ENCODE results near the gene PPFIBP2.

Gene PPFIBP2

DNA sequence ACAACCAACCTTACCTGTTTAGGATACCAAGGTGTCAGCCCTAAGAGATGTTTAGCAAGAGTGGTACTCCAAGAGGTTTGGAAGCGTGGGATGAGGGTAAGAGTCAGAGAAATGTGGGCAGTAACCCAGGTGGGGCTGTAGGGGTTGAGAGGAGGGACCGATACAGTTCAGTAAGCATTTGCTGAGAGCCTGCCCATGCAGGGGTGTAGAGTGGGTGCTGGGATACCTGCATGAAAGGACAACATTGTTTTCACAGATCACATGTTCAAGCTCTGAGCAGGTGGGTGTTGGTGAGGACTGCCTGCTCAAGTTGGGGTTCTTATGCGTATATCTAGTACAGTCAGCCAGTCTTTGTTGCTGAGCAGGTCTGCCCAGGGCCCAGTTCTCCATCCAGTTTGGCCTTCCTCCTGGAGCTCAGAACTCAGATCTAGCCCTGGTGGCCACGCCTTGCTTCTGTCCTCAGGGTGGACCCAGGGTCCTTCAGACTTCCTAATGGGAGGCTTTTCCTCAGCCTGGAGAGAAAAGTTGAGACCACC, 14.8 kb downstream of the PPFIBP2 start:
- DNase-seq: no peak

DNA sequence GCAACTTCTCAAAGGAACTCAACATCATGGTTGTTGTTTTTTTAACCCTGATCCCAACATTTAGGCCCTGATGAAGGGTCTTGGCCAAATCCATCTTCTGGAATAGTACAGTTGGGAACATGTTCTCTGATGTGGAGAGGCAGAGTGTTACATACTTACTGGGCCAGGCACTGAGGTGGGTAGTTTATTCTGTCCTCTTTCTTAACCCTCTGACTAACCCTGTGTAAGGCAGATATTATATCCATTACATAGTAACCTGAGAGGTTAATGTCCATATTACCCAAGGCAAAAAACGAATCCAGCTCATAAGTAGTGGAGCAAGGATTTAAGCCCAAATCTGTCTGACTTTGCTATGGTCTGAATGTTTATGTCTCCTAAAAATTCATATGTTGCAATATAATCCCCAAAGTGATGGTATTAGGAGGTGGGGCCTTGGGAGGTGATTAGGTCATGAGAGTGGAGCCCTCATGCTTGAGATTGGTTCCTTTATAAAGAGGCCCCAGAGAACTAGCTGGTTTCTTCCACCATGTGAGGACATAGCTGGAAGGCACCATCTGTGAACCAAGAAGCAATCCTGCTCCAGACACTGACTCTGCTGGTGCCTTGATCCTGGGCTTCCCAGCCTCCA, 16.3 kb downstream of the PPFIBP2 start:
- DNase-seq: no peak

DNA sequence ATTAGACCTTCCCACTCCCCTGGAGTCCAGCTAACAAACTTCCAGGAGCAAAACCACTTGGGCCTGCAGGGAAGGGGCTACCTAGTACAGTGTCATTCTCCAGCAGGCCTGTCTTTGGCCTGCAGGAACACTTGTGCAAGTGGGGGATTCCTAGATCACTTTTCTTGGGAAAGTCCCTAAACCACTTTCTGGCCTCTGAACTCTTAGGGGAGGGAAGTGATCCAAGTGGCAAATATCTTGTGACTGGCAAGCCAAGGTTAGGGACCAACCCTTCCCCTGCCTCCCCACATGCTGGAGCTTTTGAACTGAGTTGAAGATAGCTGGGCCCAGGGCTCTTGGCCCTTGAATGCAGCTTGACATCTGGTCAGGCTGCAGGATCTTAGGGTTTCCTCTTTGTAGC, 17.2 kb downstream of the PPFIBP2 start:
- DNase-seq: no peak

DNA sequence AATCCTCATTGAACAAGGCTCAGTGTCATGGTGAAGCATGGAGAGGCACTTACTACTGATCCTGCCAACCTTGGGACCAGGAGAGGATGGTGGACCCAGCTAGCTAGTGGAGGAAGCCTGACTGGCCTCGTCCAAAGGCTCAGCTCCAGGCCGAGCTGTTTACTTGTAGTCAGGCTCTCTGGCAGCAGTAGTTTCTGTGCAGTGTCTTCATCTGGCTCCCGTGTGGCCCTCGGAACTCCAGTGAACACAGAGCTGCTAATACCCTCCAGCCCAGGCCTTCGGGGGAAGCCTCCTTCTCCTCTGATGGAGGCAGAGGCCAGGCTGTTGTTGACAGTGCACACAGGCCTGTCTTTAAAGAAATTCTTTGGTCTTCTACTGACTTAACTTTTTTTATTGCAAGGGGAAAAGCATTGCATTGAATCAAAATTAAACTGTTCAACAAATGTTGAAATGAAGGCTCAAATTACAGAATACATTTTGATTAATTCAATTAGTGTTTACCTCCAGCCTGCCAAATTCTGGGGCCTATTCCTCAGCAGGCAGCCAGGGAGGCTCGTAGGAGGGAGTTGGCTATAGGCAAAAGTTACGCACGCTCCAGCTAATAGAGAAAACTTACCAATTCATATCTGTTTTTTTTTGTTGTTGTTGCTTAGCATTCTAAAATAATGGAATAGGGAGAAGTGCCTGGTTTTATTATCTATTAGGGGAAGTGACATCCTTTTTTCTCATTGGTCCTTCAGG, 18.8 kb downstream of the PPFIBP2 start:
- DNase-seq: no peak

DNA sequence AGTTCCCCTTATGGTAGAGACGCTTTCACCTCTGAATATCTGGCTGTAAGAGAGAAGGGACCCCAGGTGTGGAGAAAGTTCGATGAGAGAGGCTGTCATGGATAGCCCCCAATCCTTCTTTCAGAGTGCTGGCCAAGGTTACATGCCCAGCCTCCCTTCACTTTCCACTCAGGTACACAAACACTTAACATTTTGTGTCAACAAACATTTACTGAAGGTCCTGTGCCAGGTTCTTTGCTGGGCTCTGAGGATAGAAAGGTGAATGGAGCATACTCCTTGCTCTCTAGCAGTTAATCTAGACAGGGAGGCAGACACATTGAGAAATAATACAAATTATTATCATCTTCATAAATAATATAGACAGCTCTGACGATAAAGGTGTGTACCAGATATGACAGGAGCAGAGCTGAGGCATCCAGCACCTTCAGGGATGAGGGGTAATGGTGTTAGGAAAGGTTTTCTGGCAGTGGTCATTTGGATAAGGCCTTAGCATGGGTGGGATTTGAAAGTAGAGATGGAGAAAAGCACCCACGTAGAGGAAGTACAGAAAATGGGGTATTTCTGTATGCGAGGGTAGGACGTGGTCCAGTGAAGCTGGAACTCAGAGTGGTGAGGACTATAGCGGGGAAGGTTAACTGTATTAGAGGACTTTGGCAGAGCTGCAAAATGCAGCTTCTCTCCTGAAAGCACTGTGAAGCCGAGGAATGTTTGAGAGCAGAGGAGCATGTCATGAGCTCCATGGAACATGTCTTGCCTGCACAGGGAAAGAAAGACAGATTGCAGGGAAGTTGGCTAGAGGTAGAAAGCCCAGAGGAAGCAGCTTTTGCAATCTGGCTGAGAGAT, 19.6 kb downstream of the PPFIBP2 start:
- DNase-seq: no peak

DNA sequence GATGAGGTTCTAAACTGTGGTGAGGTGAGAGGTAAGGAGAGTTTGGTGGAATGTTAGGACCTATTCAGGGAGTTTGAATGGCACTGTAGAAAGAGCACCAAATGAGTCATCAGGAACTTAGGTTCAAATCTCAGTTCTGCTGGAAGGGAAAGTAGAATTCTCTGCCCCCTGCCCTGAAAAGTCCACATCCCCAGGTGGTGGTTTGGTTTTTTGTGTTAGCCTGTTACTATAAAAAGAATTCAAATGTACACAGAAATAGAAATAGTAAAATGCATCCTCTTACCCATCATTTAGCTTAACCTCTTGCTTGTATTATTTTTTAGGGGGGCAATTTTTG, 20.2 kb downstream of the PPFIBP2 start:
- DNase-seq: no peak

DNA sequence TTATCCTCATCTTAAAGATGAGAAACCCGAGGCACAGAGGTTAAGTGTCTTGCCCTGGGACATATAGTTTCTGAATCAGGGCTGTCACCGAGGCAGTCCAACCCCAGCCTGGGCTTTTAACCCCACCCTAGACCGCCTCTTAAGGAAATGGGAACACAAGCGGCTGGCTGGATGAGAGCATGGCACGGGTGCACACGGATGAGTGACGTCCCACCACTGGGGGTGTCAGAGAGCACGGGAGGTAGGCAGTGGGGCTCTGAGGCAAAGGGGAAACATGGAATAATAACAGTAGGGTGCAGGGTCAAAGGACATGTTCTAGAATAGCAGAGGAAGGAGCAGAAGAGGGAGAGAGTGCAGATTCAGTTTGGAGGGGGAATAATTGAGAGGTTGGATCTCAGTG, 22.3 kb downstream of the PPFIBP2 start:
- DNase-seq: no peak

DNA sequence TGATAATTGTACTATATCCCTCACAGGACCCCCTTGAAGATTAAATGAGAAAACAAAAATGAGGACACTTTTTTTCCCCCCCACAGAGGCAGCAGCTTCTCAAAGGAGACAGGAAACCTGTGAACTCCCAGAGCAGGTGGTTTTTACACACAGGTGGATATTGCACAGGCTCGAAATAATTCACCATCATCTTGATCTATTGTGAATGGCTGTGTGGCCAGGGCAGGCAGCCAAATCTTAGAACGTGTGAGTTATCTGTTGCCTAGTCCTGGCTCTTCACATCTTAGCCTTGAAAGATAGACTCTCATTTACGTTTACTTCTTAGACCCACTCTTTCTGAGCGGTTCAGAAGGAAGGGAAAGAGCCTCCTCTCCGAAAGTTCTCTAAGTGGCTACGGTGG, 23.5 kb downstream of the PPFIBP2 start:
- no peak for DNase-seq

DNA sequence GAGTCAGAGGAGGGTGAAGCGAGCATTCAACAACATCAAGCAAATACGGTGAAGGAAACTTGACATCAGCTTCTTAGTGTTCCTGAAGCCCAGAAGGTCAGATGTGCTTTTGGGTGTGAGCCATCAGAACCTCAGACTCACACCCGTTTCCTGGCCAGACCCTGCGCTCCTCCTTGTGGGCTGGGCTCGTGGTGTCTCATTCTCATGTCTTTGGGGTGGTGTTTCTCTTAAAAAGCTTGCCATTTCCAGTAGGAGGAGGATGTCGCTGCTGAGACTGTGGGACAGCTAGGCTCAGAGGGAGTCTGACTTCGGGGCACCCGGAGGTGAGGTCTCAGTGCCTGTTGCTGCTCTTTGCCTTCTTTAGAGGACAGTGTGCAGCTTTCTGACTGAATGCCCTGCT, 24.2 kb downstream of the PPFIBP2 start:
- no peak for DNase-seq

DNA sequence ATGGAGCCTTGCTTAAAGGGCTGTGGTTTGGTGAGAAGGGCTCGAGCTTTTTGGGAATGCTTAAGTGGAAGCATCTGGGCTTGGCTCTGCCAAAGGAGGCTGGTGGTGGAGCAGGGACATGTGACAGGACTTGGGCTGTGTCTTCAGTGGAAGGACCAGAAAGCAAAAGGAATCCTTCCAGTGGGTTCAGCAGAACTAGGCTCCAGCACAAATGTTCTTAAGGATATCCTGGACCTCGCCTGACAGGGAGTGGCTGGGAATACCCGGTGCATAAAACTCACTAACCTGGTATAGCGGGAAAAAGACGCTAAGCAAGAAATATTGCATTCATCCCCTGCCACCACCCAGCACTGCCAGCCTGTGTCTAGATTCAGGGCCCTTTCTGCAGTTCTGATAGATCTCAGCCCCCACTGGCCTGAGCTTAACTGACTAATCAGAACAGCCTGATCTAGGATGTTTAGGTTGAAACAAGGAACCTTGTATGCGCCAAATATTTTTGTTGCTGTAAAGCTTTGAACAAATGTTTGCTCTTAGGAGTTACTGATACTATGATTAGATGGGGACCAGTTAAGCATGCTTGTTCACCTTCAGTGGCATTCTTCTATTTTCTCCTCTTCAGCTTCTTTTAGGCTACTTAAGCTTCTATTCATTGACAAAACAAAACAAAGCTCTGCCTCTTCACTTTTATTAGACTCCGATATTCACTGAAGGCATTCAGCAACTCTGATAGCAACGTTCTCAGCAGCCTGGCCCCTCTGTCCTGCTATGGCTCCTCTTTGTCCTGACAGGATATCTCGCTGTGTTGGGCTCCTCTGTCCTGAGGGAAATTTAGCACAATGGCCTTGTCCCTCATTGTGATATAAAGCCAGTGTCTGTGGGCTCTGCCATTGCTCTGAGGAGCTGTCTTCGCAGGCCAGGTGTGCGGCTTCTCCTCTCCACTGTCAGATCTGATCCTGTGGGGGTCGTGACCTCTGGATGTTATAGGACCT, 25.0 kb downstream of the PPFIBP2 start:
- no peak for DNase-seq

DNA sequence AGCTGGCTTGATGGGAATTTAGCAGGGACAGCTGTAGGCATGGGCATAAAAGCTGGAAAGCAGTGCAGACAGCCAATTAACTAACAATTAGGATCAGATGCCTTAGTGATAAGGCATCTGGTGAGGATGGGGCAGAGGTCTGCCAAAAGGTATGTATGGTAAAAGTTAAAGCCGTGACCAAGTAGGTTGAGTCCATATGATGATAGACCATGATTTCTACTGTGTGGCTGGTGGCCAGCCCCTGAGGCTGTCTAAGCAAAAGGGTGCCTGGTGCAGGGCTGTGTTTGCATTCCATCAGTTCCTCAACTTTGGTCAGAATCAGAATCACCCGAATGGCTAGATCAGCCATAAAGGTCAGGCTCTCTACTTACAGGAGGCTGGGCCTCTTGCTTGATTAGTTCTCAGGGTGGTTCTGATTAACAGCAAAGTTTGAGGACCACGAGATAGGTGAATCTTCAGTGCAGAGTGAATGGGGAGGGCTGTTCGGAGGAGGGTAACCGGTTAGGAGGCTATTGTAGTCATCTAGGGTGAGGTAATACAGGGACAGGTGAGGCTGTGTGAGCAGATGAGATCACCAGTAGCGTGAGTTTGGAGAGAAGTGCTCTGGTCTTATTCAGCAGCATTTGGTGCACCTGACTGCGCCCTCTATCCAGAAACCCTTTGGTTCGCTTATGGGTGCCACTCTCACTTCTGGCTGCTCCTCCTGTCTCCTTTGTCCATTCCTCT, 27.2 kb downstream of the PPFIBP2 start:
- DNase-seq: no peak

DNA sequence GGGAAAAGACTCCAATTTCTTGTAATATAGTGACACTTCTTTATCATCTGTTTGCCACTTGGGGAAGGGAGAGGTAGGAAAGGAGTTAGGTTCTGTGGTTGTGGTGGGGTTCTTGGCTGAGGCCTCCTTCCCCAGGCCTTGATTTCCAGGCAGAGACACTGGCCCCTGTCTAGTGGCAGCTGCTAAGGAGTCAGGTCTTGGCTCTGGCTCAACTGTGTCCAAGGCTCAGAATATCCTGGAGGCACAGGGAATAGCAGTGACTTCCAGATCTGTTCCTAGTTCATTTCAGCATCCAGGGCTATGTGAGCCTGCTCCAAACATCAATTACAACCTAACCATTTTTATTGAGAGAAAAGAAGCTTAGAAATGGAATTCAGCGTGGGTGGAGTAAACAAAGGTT, 29.5 kb downstream of the PPFIBP2 start:
- DNase-seq: no peak

DNA sequence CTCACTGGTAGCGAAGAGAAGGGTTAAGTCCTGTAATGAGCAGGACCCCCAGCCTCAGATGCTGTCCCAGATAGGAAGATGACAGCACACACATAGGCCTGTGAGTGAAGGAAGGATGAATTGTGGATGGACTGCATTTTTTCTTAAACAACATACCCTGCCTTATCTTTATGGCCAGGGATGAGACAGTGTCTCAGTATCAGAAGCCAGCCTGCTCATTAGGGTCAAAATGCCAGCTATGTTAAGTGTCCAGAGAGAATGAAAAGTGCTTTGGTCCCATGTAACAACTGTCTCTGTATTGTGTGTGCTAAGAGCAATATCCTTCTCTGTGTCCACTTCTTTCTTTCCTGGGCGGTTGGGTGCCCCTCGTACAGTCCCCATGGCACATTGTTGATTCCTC, 30.2 kb downstream of the PPFIBP2 start:
- no peak for DNase-seq

DNA sequence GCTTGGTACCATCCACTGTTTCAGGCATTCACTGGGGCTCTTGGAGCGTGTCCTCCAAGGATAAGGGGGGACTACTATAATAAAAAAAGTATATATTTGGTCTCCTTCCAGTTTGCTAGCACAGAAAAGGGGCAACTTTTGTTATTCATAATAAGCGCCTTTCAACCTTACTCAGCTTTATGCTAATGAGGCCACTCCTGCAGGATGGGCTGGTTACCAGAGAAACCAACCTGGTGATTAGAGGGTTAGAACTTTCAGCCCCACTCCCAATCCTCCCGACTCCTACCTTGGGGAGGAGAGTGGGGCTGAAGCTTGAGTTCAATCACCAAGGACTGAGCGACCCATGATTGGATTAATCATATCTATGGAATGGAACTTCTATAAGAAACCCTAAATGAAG, 31.8 kb downstream of the PPFIBP2 start:
- no peak for DNase-seq

DNA sequence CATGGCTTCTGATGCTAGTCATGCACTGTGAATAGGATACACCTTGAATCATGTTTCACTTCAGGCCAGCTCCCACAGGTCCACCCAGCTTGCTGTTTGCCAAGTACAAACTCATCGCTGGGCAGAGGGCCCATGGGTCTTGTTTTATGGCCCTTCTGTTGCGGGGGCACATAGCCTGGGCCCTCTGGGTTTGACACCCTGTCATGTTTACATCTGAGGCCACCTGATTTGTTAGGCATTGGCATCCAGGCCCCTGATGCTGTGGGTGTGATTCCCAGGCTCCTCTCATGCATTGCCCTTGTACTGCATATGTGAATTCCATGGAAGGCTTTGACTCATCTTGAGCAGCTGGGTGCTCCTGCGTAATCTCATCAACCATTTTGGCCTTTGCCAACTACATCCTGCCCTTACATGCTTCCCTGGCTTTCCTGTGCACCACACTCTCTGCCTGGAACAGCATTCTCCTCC, 32.6 kb downstream of the PPFIBP2 start:
- no peak for DNase-seq

DNA sequence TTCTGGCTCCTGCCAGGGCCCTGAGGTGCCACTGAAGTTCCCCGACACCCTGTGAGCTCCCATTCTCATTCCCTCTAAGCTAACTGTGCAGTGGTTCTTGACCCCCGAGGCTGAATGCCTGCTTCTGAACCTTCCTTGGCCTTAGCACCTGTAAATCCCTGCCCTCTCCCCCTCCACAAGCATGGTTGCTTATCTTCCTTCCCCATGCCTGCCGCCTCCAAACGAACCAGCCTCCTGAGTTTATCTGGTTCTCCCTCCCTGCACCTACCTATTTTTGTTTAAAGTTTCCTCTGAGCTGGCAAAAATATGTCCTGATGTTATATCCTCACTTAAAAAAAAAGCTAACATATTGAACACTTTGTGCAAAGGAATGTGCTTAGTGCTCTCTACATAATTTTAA, 33.9 kb downstream of the PPFIBP2 start:
- DNase-seq: no peak

DNA sequence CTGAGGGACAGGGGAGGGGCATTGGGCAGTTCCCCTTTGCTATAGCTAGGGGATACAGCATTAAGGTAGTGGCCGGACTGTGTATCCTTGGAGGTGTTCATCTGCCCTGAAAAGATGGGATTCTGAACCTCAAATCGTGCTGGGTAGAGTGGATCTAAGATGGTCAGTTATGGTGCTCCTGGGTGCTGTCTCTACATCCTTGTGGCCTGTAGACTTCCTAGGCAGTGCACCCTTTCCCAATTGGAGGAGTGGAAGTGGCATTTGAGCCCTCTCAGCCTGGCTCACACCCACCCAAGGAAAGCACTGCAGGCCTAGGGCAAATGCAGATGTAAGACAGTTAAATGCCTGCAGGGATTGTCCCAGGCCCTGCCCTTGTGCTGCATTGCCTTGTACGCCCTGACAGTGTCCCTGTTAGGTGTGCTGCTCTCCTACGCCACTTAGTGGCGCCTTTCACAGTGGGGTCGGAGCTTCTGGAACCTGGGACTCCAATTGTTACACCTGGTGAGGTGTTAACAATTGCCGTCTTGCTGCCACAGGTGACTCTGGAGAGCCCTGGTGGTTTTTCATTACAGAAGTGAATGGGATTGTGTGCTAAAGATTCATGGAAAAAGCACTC, 35.0 kb downstream of the PPFIBP2 start:
- DNase-seq: no peak

DNA sequence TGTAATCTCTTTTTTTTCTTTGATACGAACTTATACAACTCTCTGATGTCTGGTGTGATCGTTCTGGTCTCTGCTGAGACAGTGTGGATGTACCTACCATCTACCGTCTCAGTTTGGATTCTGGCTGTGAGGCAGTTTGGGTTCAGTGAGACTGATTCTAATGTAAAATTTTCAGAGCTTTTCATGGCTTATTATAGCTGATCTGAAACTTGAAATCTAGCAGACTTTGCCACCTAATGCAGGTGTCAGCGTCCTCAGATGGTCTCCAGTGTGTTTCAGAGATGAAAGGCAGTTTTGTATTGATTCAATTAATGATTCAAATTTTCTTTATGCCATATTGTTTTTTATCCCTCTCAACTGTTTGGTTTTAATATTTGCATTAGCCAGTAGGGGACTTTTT, 35.9 kb downstream of the PPFIBP2 start:
- DNase-seq: no peak

DNA sequence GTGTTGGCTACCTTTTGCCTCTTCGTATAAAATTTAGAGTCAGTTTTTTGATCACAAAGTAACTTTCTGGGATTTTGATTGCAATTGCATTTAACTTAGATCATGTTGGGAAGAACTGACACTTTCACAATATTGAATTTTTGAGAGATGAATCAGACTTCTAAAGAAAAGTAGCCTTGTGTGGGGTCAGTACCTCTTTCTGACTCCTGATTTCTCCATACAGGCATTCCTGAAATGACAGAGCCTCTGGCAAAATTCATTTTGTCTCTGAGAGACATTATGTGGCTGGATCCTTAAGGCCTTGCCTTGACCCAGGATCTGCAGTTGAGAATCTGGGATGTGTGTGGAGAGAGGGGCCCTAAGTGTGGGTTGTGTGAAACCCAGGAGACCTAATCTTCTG, 37.8 kb downstream of the PPFIBP2 start:
- DNase-seq: no peak

DNA sequence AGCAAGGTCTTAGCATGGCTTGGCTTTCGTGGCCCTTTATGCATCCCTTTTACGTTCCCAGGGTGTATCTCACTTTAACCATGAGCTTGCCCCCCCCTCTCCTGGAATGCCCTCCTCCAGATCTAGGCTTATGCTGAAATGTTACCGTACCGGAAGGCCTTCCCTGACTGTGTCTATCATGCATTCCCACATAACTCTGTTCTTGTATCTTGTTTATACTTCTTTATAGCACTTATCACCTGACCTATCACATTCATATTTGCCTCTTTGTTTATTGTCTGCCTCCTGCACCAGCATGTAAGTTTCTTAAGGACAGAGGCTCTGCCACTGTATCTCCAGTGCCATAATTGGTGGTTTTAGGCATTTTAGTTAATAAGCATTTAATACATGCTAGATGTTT, 38.9 kb downstream of the PPFIBP2 start:
- DNase-seq: no peak

DNA sequence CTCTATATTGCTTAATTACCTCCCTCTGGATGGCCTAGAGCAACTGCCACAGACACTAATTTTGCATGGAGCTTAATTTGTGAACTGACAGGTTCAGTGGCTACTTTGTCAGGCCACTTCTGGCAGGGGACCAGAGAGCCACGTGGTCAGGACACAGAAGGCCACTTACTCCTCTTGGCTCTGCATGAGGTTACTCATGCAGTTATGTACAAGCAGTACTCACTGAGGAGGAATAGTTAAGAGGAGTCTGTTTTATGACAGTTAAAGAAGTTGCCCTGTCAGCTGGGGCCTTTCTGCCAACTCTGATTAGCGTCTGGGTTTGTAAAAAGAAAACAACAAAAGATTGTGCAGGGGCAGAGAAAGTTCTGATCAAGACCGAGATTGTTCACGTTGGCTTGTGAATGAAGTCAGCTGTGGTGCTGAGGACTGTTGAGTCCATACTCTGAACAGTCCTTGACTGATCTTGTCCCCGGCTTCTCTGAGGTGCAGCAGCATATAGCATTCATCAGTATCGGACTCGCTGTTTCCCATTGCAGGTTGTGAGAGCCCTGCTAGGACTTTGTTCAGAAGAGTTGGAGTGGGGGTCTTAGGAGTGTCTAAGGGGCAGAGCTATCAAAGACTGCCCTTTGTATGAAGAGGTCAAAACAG, 41.4 kb downstream of the PPFIBP2 start:
- no peak for DNase-seq

All from AML-193 (cell line).